WTC11 (cell line): Measurements from ENCODE around the gene NUP93.
A peak's percentile ranks its signal among the peaks of the same experiment; 100 is the strongest.

Experiments used
- ATF1 ChIP-seq: sonication (generic); formaldehyde crosslinking; IDR thresholded peaks from 2 replicates; pipeline ENCODE4 v1.8.1; 2023; ENCODE audit warnings: mild to moderate bottlenecking, moderate library complexity, missing genetic modification reagents
- ZNF138 ChIP-seq: sonication (generic); formaldehyde crosslinking; conservative IDR thresholded peaks from 2 replicates; pipeline ENCODE4 v1.8.1; 2022; ENCODE audit warnings: mild to moderate bottlenecking, moderate library complexity, missing genetic modification reagents
- TF ChIP-seq, protein P1 (sequence below): sonication (generic); formaldehyde crosslinking; IDR thresholded peaks from 2 replicates; pipeline ENCODE4 v1.8.0; 2023; ENCODE audit warnings: missing genetic modification reagents
- TF ChIP-seq, protein P2 (sequence below): fragments of 200-600 bp; IDR thresholded peaks from 2 replicates; pipeline ENCODE4 v1.8.0; 2022; ENCODE audit warnings: antibody characterized with exemption
- TF ChIP-seq, protein P3 (sequence below): sonication (generic); formaldehyde crosslinking; IDR thresholded peaks from 2 replicates; pipeline ENCODE4 v1.8.0; 2022; ENCODE audit warnings: missing genetic modification reagents
- TF ChIP-seq, protein P4 (sequence below): sonication (generic); formaldehyde crosslinking; IDR thresholded peaks from 2 replicates; pipeline ENCODE4 v1.8.0; 2022; ENCODE audit warnings: mild to moderate bottlenecking, missing genetic modification reagents

DNA sequence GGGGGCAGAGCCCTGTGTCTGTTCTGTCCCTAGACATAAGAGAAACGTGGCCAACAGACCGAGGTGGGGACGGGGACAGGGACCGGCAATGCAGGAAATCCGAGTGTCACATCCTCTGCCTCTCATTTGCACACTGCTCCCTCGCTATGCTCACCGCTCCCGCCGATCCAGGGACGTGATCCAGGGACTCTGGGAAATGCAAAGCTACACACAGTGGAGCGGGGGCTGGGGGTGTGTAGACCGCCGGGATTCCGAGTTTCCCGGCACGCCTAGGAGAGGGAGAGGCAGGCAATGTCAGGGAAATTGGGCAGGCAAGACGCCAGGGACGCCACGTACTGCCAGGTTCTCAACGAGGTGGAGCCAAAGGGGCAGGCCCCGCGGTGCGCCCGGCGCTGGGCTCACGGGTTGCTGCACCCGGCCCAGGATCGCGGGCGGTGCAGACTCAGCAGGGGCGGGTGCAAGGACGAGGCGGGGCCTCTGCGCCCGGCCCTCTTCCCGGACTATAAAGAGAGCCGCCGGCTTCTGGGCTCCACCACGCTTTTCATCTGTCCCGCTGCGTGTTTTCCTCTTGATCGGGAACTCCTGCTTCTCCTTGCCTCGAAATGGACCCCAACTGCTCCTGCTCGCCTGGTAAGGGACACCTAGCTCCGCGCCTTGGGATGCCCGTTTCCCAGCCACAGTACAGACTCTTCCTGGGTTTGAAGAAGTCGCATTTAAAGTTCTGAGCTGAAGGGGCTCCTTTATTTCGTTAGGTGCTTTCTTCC lies 47.8 kb upstream of the NUP93 start, which contains the start of gene MT1X:
- TF ChIP-seq, protein P1, sequence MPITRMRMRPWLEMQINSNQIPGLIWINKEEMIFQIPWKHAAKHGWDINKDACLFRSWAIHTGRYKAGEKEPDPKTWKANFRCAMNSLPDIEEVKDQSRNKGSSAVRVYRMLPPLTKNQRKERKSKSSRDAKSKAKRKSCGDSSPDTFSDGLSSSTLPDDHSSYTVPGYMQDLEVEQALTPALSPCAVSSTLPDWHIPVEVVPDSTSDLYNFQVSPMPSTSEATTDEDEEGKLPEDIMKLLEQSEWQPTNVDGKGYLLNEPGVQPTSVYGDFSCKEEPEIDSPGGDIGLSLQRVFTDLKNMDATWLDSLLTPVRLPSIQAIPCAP (CRISPR knock-in tag) = no peak
- TF ChIP-seq, protein P2, sequence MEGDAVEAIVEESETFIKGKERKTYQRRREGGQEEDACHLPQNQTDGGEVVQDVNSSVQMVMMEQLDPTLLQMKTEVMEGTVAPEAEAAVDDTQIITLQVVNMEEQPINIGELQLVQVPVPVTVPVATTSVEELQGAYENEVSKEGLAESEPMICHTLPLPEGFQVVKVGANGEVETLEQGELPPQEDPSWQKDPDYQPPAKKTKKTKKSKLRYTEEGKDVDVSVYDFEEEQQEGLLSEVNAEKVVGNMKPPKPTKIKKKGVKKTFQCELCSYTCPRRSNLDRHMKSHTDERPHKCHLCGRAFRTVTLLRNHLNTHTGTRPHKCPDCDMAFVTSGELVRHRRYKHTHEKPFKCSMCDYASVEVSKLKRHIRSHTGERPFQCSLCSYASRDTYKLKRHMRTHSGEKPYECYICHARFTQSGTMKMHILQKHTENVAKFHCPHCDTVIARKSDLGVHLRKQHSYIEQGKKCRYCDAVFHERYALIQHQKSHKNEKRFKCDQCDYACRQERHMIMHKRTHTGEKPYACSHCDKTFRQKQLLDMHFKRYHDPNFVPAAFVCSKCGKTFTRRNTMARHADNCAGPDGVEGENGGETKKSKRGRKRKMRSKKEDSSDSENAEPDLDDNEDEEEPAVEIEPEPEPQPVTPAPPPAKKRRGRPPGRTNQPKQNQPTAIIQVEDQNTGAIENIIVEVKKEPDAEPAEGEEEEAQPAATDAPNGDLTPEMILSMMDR = no peak
- TF ChIP-seq, protein P3, sequence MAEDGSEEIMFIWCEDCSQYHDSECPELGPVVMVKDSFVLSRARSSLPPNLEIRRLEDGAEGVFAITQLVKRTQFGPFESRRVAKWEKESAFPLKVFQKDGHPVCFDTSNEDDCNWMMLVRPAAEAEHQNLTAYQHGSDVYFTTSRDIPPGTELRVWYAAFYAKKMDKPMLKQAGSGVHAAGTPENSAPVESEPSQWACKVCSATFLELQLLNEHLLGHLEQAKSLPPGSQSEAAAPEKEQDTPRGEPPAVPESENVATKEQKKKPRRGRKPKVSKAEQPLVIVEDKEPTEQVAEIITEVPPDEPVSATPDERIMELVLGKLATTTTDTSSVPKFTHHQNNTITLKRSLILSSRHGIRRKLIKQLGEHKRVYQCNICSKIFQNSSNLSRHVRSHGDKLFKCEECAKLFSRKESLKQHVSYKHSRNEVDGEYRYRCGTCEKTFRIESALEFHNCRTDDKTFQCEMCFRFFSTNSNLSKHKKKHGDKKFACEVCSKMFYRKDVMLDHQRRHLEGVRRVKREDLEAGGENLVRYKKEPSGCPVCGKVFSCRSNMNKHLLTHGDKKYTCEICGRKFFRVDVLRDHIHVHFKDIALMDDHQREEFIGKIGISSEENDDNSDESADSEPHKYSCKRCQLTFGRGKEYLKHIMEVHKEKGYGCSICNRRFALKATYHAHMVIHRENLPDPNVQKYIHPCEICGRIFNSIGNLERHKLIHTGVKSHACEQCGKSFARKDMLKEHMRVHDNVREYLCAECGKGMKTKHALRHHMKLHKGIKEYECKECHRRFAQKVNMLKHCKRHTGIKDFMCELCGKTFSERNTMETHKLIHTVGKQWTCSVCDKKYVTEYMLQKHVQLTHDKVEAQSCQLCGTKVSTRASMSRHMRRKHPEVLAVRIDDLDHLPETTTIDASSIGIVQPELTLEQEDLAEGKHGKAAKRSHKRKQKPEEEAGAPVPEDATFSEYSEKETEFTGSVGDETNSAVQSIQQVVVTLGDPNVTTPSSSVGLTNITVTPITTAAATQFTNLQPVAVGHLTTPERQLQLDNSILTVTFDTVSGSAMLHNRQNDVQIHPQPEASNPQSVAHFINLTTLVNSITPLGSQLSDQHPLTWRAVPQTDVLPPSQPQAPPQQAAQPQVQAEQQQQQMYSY = peak; percentile 54; the same call in 1 of the 2 replicates
- TF ChIP-seq ZNF138 (CRISPR knock-in tag) (no peak), ATF1 (CRISPR knock-in tag) (no peak)
- TF ChIP-seq, protein P4, sequence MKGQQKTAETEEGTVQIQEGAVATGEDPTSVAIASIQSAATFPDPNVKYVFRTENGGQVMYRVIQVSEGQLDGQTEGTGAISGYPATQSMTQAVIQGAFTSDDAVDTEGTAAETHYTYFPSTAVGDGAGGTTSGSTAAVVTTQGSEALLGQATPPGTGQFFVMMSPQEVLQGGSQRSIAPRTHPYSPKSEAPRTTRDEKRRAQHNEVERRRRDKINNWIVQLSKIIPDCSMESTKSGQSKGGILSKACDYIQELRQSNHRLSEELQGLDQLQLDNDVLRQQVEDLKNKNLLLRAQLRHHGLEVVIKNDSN (CRISPR knock-in tag) = peak; percentile 34; the same call in 1 of the 2 replicates
